ENCODE measurements around the gene NCOR1. TPM values are rescaled to one million over a fixed set of nuclear protein-coding genes. Genes with fewer than 3 reads are reported as not detected.
"Not testable (repeated sequence)": the region's sequence is repeated elsewhere in the genome, so short reads cannot be mapped to it uniquely, and the experiment has no call there.

The NCOR1 gene
- total RNA-seq, 2 experiments from 2014 or later, result 68.0 to 134 TPM

- POLR2A ChIA-PET, result interaction anchor here (0.6 to 1.0 kb wide), 4 partner anchors 10 to 773 kb away, joined by 3 to 6 read pairs (median 4); no protein-coding TSS in a partner anchor
- Histone ChIP-seq H3K9me3 (ENCODE audit: low read length) (no peaks in the 10 kb centered on the region), H3K4me2 (ENCODE audit: low read length) (no peak overlapping the region), H2AFZ (ENCODE audit: low read length) (no peak overlapping the region), H3K79me2 (ENCODE audit: insufficient read depth, low read depth, low read length) (no peaks in the 10 kb centered on the region), H3K4me3 (ENCODE audit: low read depth, low read length, poor library complexity, severe bottlenecking) (no peak overlapping the region), H3K36me3 (ENCODE audit: insufficient read depth, low read length) (peaks cover 49% of the 10 kb centered on the region), H3K9me2 (ENCODE audit: insufficient read depth, low read length) (no peaks in the 10 kb centered on the region), H3K4me1 (ENCODE audit: insufficient read depth, low read length, poor library complexity, severe bottlenecking) (no peaks in the 10 kb centered on the region), H4K20me1 (ENCODE audit: insufficient read depth, low read length) (no peaks in the 10 kb centered on the region), H3K27ac (ENCODE audit: low read depth, low read length, poor library complexity, severe bottlenecking) (no peak overlapping the region)
- BruUV-seq (replicated peaks), result no TSS peak
- CTCF ChIA-PET (ENCODE audit: unreplicated experiment), result no interaction called here
- intact Hi-C loops (cut with micrococcal nuclease; ENCODE audit: unreplicated experiment), result no loop called here
- TF ChIP-seq EZH2phosphoT487 (IDR thresholded peaks at IDR 0.05; ENCODE audit: borderline replicate concordance, low read depth, low read length), result no peak
- TF ChIP-seq, protein P1, sequence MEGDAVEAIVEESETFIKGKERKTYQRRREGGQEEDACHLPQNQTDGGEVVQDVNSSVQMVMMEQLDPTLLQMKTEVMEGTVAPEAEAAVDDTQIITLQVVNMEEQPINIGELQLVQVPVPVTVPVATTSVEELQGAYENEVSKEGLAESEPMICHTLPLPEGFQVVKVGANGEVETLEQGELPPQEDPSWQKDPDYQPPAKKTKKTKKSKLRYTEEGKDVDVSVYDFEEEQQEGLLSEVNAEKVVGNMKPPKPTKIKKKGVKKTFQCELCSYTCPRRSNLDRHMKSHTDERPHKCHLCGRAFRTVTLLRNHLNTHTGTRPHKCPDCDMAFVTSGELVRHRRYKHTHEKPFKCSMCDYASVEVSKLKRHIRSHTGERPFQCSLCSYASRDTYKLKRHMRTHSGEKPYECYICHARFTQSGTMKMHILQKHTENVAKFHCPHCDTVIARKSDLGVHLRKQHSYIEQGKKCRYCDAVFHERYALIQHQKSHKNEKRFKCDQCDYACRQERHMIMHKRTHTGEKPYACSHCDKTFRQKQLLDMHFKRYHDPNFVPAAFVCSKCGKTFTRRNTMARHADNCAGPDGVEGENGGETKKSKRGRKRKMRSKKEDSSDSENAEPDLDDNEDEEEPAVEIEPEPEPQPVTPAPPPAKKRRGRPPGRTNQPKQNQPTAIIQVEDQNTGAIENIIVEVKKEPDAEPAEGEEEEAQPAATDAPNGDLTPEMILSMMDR (conservative IDR thresholded peaks at IDR 0.05; ENCODE audit: low read length), result no peak
- no peak for DNase-seq (ENCODE audit: low spot score)
Observed at GRCh38 chr17:16158714-16159113, 56.6 kb downstream of the NCOR1 start.

GRCh38 chr17:16155536-16155935 lies 59.8 kb downstream of the NCOR1 start:
- Histone ChIP-seq H3K27ac (ENCODE audit: low read depth, low read length, poor library complexity, severe bottlenecking) (no peak overlapping the region), H3K79me2 (ENCODE audit: insufficient read depth, low read depth, low read length) (no peaks in the 10 kb centered on the region), H4K20me1 (ENCODE audit: insufficient read depth, low read length) (no peaks in the 10 kb centered on the region), H3K36me3 (ENCODE audit: insufficient read depth, low read length) (peaks cover 66% of the 10 kb centered on the region), H3K4me2 (ENCODE audit: low read length) (no peak overlapping the region), H2AFZ (ENCODE audit: low read length) (no peak overlapping the region), H3K4me3 (ENCODE audit: low read depth, low read length, poor library complexity, severe bottlenecking) (no peak overlapping the region), H3K9me2 (ENCODE audit: insufficient read depth, low read length) (no peaks in the 10 kb centered on the region), H3K4me1 (ENCODE audit: insufficient read depth, low read length, poor library complexity, severe bottlenecking) (no peaks in the 10 kb centered on the region), H3K9me3 (ENCODE audit: low read length) (no peaks in the 10 kb centered on the region)
- no peak for TF ChIP-seq EZH2phosphoT487 (IDR thresholded peaks at IDR 0.05; ENCODE audit: borderline replicate concordance, low read depth, low read length)
- TF ChIP-seq, protein P1 (conservative IDR thresholded peaks at IDR 0.05; ENCODE audit: low read length), result no peak
- CTCF ChIA-PET (ENCODE audit: unreplicated experiment), result no interaction called here
- DNase-seq (ENCODE audit: low spot score), result no peak
- no TSS peak for BruUV-seq (replicated peaks)
- POLR2A ChIA-PET, result no interaction called here
- intact Hi-C loops (cut with micrococcal nuclease; ENCODE audit: unreplicated experiment), result no loop called here

DNA sequence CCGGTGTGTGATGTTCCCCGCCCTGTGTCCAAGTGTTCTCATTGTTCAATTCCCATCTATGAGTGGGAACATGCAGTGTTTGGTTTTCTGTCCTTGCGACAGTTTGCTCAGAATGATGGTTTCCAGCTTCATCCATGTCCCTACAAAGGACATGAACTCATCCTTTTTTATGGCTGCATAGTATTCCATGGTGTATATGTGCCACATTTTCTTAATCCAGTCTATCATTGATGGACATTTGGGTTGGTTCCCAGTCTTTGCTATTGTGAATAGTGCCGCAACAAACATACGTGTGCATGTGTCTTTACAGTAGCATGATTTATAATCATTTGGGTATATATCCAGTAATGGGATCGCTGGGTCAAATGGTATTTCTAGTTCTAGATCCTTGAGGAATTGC lies 63.0 kb downstream of the NCOR1 start:
- H4K20me1 ChIP-seq (ENCODE audit: insufficient read depth, low read length); H3K27ac ChIP-seq (ENCODE audit: low read depth, low read length, poor library complexity, severe bottlenecking); H3K4me2 ChIP-seq (ENCODE audit: low read length); BruUV-seq (replicated peaks); CTCF ChIA-PET (ENCODE audit: unreplicated experiment); intact Hi-C loops (cut with micrococcal nuclease; ENCODE audit: unreplicated experiment); H3K79me2 ChIP-seq (ENCODE audit: insufficient read depth, low read depth, low read length); H3K4me1 ChIP-seq (ENCODE audit: insufficient read depth, low read length, poor library complexity, severe bottlenecking); H2AFZ ChIP-seq (ENCODE audit: low read length); H3K4me3 ChIP-seq (ENCODE audit: low read depth, low read length, poor library complexity, severe bottlenecking); H3K9me2 ChIP-seq (ENCODE audit: insufficient read depth, low read length); DNase-seq (ENCODE audit: low spot score); H3K9me3 ChIP-seq (ENCODE audit: low read length): not testable (repeated sequence)
- H3K36me3 ChIP-seq (ENCODE audit: insufficient read depth, low read length), result peaks cover 76% of the 10 kb centered on the region
- POLR2A ChIA-PET, result interaction anchor here (1.2 kb wide), 1 partner anchor 23 kb away, joined by 3 read pairs; no protein-coding TSS in a partner anchor

Measured in OCI-LY7 (cell line).